IMR-90 (cell line): ENCODE measurements around the gene STAMBPL1. TPM values are rescaled to one million over a fixed set of nuclear protein-coding genes. Genes with fewer than 3 reads are reported as not detected.

Source experiments
- ATAC-seq: fragments of 200-7000 bp; cut with Tn5 transposase; 2 replicates; pipeline ENCODE4 v1.9.1; 2020; ENCODE audit warnings: low read depth, mild to moderate bottlenecking, moderate library complexity
- BruUV-seq: library from RNA; stranded (reverse); fragments of 400-500 nt; replicated peaks from 2 replicates; lab custom pipeline; 2021; lab: Mats Ljungman, UMichigan
- CTCF ChIA-PET: fragments of 300-600 bp; formaldehyde crosslinking; extraction: SDS; loops from one replicate; lab custom pipeline; 2021; ENCODE audit warnings: antibody characterized with exemption; lab: Yijun Ruan, JAX
- POLR2A ChIA-PET: fragments of 300-600 bp; sonication (Branson Sonifier 250); formaldehyde crosslinking; loops from one replicate; lab custom pipeline; 2022; ENCODE audit warnings: antibody characterized with exemption; ENCODE audit not compliant: unreplicated experiment; lab: Charles Lee
- DNase-seq: peaks from one replicate; pipeline ENCODE4 v3.0.0; 2013
- H2AFZ ChIP-seq: replicated peaks from 2 replicates; pipeline ENCODE3; 2013; ENCODE audit warnings: low read length, mild to moderate bottlenecking; ENCODE audit not compliant: poor library complexity
- H2AK5ac ChIP-seq: 2 replicates; pipeline ENCODE4 v1.6.1; 2013; ENCODE audit warnings: low read depth, low read length, inconsistent platforms
- H2AK9ac ChIP-seq: replicated peaks from 2 replicates; pipeline ENCODE3; 2013; ENCODE audit warnings: mild to moderate bottlenecking, low read depth, low read length, moderate library complexity; ENCODE audit not compliant: poor library complexity
- H2BK120ac ChIP-seq: 2 replicates; pipeline ENCODE4 v1.6.1; 2013; ENCODE audit warnings: low read depth, low read length, inconsistent platforms
- H2BK15ac ChIP-seq: 3 replicates; pipeline ENCODE4 v1.6.1; 2013; ENCODE audit warnings: low read depth, low read length, inconsistent platforms
- H2BK20ac ChIP-seq: 2 replicates; pipeline ENCODE4 v1.6.1; 2013; ENCODE audit warnings: low read depth, mild to moderate bottlenecking, inconsistent platforms, low read length, moderate library complexity
- H2BK5ac ChIP-seq: 2 replicates; pipeline ENCODE4 v1.6.1; 2013; ENCODE audit warnings: mild to moderate bottlenecking, low read depth, low read length, inconsistent platforms; ENCODE audit not compliant: poor library complexity, severe bottlenecking
- H3K14ac ChIP-seq: replicated peaks from 2 replicates; pipeline ENCODE4 v1.6.1; 2013; ENCODE audit warnings: low read depth, low read length, inconsistent platforms
- H3K18ac ChIP-seq: 2 replicates; pipeline ENCODE4 v1.6.1; 2013; ENCODE audit warnings: low read depth, low read length, control low read depth
- H3K23ac ChIP-seq: 2 replicates; pipeline ENCODE4 v1.6.1; 2013; ENCODE audit warnings: low read depth, low read length, inconsistent platforms
- H3K27ac ChIP-seq: 2 replicates; pipeline ENCODE4 v1.5.1; 2013; ENCODE audit warnings: mild to moderate bottlenecking, control low read depth, low read length; ENCODE audit not compliant: insufficient read depth
- H3K27me3 ChIP-seq: 2 replicates; pipeline ENCODE4 v1.6.1; 2013; ENCODE audit warnings: low read length; ENCODE audit not compliant: control insufficient read depth, insufficient read depth
- H3K36me3 ChIP-seq: 2 replicates; pipeline ENCODE4 v1.6.1; 2013; ENCODE audit warnings: low read length, mixed read lengths; ENCODE audit not compliant: control insufficient read depth, insufficient read depth
- H3K4ac ChIP-seq: 2 replicates; pipeline ENCODE4 v1.6.1; 2013; ENCODE audit warnings: low read depth, low read length, inconsistent platforms
- H3K4me1 ChIP-seq: 2 replicates; pipeline ENCODE4 v1.6.1; 2013; ENCODE audit warnings: low read length, mixed read lengths; ENCODE audit not compliant: control insufficient read depth, insufficient read depth
- H3K4me2 ChIP-seq: 2 replicates; pipeline ENCODE4 v1.6.1; 2013; ENCODE audit warnings: low read depth, mild to moderate bottlenecking, control low read depth, low read length, moderate library complexity
- H3K4me3 ChIP-seq: 2 replicates; pipeline ENCODE4 v1.5.1; 2013; ENCODE audit warnings: low read depth, mild to moderate bottlenecking, control low read depth, low read length, moderate library complexity; ENCODE audit not compliant: insufficient read depth
- H3K56ac ChIP-seq: 2 replicates; pipeline ENCODE4 v1.6.1; 2013; ENCODE audit warnings: low read length, inconsistent platforms; ENCODE audit not compliant: insufficient read depth; ENCODE audit errors: extremely low read depth
- H3K79me1 ChIP-seq, 2 experiments: 2 replicates each; pipeline ENCODE4 v1.6.1; 2013; ENCODE audit warnings: low read length in 2 of 2, inconsistent platforms in 1 of 2, low read depth in 1 of 2
- H3K9ac ChIP-seq: 2 replicates; pipeline ENCODE4 v1.6.1; 2013; ENCODE audit warnings: low read depth, low read length, control low read depth
- H3K9me1 ChIP-seq: 2 replicates; pipeline ENCODE4 v1.6.1; 2013; ENCODE audit warnings: low read length, inconsistent platforms; ENCODE audit not compliant: insufficient read depth
- H3K9me3 ChIP-seq: 2 replicates; pipeline ENCODE4 v1.6.1; 2013; ENCODE audit warnings: low read length; ENCODE audit not compliant: control insufficient read depth, insufficient read depth
- H4K20me1 ChIP-seq: 2 replicates; pipeline ENCODE4 v1.6.1; 2013; ENCODE audit warnings: low read length, inconsistent platforms; ENCODE audit not compliant: insufficient read depth
- H4K5ac ChIP-seq: 2 replicates; pipeline ENCODE4 v1.6.1; 2013; ENCODE audit warnings: mild to moderate bottlenecking, low read depth, low read length, control low read depth
- H4K8ac ChIP-seq, 2 experiments: 2 replicates each; pipeline ENCODE4 v1.6.1; 2013; ENCODE audit warnings: low read depth in 2 of 2, low read length in 2 of 2, control low read depth in 1 of 2, inconsistent platforms in 1 of 2
- H4K91ac ChIP-seq: 2 replicates; pipeline ENCODE4 v1.6.1; 2013; ENCODE audit warnings: low read depth, low read length, inconsistent platforms; ENCODE audit not compliant: insufficient read depth
- BHLHE40 ChIP-seq: fragments of 150-350 bp; IDR thresholded peaks from 2 replicates; pipeline ENCODE4 v1.6.1; 2016; ENCODE audit warnings: mild to moderate bottlenecking, low read depth, low read length
- CEBPB ChIP-seq: IDR thresholded peaks from 2 replicates; pipeline ENCODE4 v1.6.1; 2012; ENCODE audit warnings: low read depth, low read length, improper control_type of control experiment
- CHD1 ChIP-seq: IDR thresholded peaks from 2 replicates; pipeline ENCODE4 v1.6.1; 2012; ENCODE audit warnings: low read depth, low read length, improper control_type of control experiment
- FOS ChIP-seq: fragments of 150-350 bp; IDR thresholded peaks from 2 replicates; pipeline ENCODE4 v1.6.1; 2016; ENCODE audit warnings: low read depth, low read length
- MAFK ChIP-seq: IDR thresholded peaks from 2 replicates; pipeline ENCODE4 v1.6.1; 2012; ENCODE audit warnings: low read depth, low read length, improper control_type of control experiment
- MAZ ChIP-seq: IDR thresholded peaks from 2 replicates; pipeline ENCODE4 v1.6.1; 2012; ENCODE audit warnings: low read depth, mild to moderate bottlenecking, low read length, improper control_type of control experiment, moderate library complexity, borderline replicate concordance
- MXI1 ChIP-seq: IDR thresholded peaks from 2 replicates; pipeline ENCODE4 v1.6.1; 2012; ENCODE audit warnings: low read depth, mild to moderate bottlenecking, low read length, moderate library complexity, borderline replicate concordance
- NFE2L2 ChIP-seq: fragments of 150-350 bp; IDR thresholded peaks from 2 replicates; pipeline ENCODE4 v1.6.1; 2016; ENCODE audit warnings: low read depth, mild to moderate bottlenecking, low read length
- POLR2A ChIP-seq: IDR thresholded peaks from 2 replicates; pipeline ENCODE4 v1.6.1; 2012; ENCODE audit warnings: mild to moderate bottlenecking, low read depth, low read length
- RAD21 ChIP-seq: IDR thresholded peaks from 2 replicates; pipeline ENCODE4 v1.6.1; 2012; ENCODE audit warnings: low read length, improper control_type of control experiment
- RCOR1 ChIP-seq: IDR thresholded peaks from 2 replicates; pipeline ENCODE4 v1.6.1; 2012; ENCODE audit warnings: mild to moderate bottlenecking, low read length, improper control_type of control experiment; ENCODE audit not compliant: insufficient replicate concordance
- RFX5 ChIP-seq: IDR thresholded peaks from 2 replicates; pipeline ENCODE4 v1.8.0; 2012; ENCODE audit warnings: low read depth, mild to moderate bottlenecking, low read length, moderate library complexity
- SMC3 ChIP-seq: fragments of 150-350 bp; IDR thresholded peaks from 2 replicates; pipeline ENCODE4 v1.6.1; 2016; ENCODE audit warnings: low read depth, mild to moderate bottlenecking, antibody characterized with exemption, low read length, moderate library complexity
- WGBS, 2 experiments: methylation state at CpG; one replicate each; pipeline versions ENCODE4 v1.1.5 to v1.1.7; 2013; ENCODE audit warnings: missing lambda C conversion rate in 2 of 2; ENCODE audit not compliant: insufficient read length in 1 of 2; ENCODE audit errors: extremely low coverage in 2 of 2; 5-methylcytosine and 5-hydroxymethylcytosine counted together
- dilution Hi-C: fragments of 300-500 bp; cut with HindIII; formaldehyde crosslinking; loops from one replicate; pipeline ENCODE4 v1.14.3; 2018; ENCODE audit warnings: low sequenced_read_pairs; ENCODE audit not compliant: unreplicated experiment
- in situ Hi-C: fragments of 300-500 bp; cut with MboI; formaldehyde crosslinking; loops from 3 replicates; pipeline ENCODE4 v1.14.3; 2019; ENCODE audit warnings: low sequenced_read_pairs, inconsistent platforms, mixed read lengths
- intact Hi-C: fragments of 100-400 bp; cut with micrococcal nuclease; formaldehyde crosslinking; loops from 2 replicates; pipeline ENCODE4 v1.10.0; 2022
- polyA plus RNA-seq, 3 experiments: library from polyadenylated mRNA; depleted of rRNA; stranded (reverse); fragments of >200 nt; gene quantifications; 2 replicates each; pipeline ENCODE4 v1.2.3, GENCODE V29; 2012; ENCODE audit warnings: low replicate concordance in 1 of 3
- total RNA-seq: library from RNA; depleted of rRNA; stranded (reverse); fragments of >200 nt; gene quantifications from 2 replicates; pipeline ENCODE4 v1.2.3, GENCODE V29; 2012
- TF ChIP-seq, protein P1 (sequence below): fragments of 150-350 bp; IDR thresholded peaks from 2 replicates; pipeline ENCODE4 v1.6.1; 2017; ENCODE audit warnings: mild to moderate bottlenecking, antibody characterized with exemption, low read length, low read depth
- TF ChIP-seq, protein P2 (sequence below): fragments of 150-350 bp; IDR thresholded peaks from 2 replicates; pipeline ENCODE4 v1.6.1; 2016; ENCODE audit warnings: low read depth, mild to moderate bottlenecking, low read length, moderate library complexity, borderline replicate concordance

STAMBPL1 gene
- total and polyA plus RNA-seq, 2 of the 4 experiments (the other 2 are of a cell fraction), result 26.8 to 28.1 TPM

DNA sequence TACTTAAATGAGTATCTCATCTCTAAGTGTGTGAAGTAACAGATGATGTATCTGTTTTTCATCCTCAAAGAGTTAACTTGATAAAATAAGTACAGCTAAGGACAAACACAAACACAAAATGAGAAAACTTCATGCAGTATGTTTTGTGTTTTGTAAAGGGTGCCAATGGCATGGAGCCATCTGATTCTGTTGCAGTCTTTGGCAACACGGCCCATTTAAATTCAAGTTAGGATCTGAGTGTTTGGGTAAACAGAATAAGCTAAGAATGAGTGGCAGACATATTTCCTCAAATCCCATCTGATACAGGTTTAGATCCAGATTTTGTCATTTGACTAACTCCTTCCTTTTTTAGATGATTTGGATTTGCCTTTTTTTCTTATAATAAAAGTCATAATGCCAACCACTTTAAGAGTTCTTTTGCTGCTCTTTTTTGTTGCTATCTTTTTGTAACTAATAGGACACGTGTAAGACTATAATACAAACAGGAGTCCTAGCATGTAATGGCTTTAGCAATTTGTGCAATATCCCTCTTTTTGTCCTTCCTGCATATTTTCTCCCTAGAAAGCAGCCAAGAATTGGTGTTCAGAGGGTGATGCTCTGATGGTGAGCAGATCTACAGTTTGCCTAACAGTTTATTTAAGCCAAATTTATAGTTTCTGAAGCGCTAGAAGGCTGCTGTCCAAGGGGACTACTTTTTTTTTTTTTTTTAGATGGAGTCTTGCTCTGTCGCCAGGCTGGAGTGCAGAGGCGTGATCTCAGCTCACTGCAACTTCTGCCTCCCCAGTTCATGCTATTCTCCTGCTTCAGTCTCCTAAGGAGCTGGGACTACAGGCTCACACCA is 91.4 kb downstream of the STAMBPL1 start:
- Histone ChIP-seq H3K9me3 (no peaks in the 10 kb centered on the region), H4K20me1 (no peaks in the 10 kb centered on the region), H2BK20ac (no peak overlapping the region), H3K79me1 (peaks cover 10 to 45% of the 10 kb centered on the region in 2 experiments; a peak in 2 of 4 replicates), H2BK120ac (no peak overlapping the region), H3K9me1 (peaks cover 6% of the 10 kb centered on the region; the same call in 1 of the 2 replicates), H3K27me3 (no peaks in the 10 kb centered on the region), H3K4ac (no peak overlapping the region), H3K9ac (no peak overlapping the region), H3K23ac (no peak overlapping the region; the same call in 1 of the 2 replicates), H3K4me2 (peak overlapping the region; percentile 32), H3K18ac (no peak overlapping the region), H4K91ac (no peak overlapping the region), H2AFZ (no peak overlapping the region), H3K36me3 (no peaks in the 10 kb centered on the region), H2BK15ac (no peak overlapping the region), H3K4me1 (peaks cover 7% of the 10 kb centered on the region), H2BK5ac (no peak overlapping the region), H3K56ac (no peak overlapping the region), H3K27ac (no peak overlapping the region), H3K14ac (0 out of 2 replicates have a peak overlapping the region, but pooled peaks have one; percentile 20), H4K8ac (no peak overlapping the region), H2AK5ac (no peak overlapping the region), H2AK9ac (no peak overlapping the region), H3K4me3 (no peak overlapping the region), H4K5ac (no peak overlapping the region)
- in situ Hi-C loops, result no loop called here
- ChIA-PET CTCF (no interaction called here), POLR2A (no interaction called here)
- ATAC-seq (peak; percentile 38), DNase-seq (peak; percentile 28)
- intact Hi-C loops, result no loop called here
- BruUV-seq, result no TSS peak
- WGBS, 2 experiments, result no CpG with 5 or more reads among the region's 5 CpGs
- dilution Hi-C loops, result no loop called here
- TF ChIP-seq RFX5, result no peak; the same call in 1 of the 2 replicates
- no peak for TF ChIP-seq RAD21
- no peak for TF ChIP-seq NFE2L2
- TF ChIP-seq SMC3, result no peak
- TF ChIP-seq POLR2A, result no peak
- TF ChIP-seq, protein P1, sequence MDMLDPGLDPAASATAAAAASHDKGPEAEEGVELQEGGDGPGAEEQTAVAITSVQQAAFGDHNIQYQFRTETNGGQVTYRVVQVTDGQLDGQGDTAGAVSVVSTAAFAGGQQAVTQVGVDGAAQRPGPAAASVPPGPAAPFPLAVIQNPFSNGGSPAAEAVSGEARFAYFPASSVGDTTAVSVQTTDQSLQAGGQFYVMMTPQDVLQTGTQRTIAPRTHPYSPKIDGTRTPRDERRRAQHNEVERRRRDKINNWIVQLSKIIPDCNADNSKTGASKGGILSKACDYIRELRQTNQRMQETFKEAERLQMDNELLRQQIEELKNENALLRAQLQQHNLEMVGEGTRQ, result no peak
- no peak for TF ChIP-seq CHD1
- no peak for TF ChIP-seq MAFK
- TF ChIP-seq CEBPB, result no peak
- TF ChIP-seq, protein P2, sequence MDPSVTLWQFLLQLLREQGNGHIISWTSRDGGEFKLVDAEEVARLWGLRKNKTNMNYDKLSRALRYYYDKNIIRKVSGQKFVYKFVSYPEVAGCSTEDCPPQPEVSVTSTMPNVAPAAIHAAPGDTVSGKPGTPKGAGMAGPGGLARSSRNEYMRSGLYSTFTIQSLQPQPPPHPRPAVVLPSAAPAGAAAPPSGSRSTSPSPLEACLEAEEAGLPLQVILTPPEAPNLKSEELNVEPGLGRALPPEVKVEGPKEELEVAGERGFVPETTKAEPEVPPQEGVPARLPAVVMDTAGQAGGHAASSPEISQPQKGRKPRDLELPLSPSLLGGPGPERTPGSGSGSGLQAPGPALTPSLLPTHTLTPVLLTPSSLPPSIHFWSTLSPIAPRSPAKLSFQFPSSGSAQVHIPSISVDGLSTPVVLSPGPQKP, result no peak
- TF ChIP-seq MXI1, result no peak
- no peak for TF ChIP-seq MAZ
- TF ChIP-seq RCOR1, result no peak
- TF ChIP-seq FOS, result no peak
- TF ChIP-seq BHLHE40, result no peak
